HG02852 (cell line): ENCODE data around the gene KIDINS220.
A peak's percentile ranks its signal among the peaks of the same experiment; 100 is the strongest.

Experiments used
- ATAC-seq: cut with Tn5 transposase; IDR thresholded peaks from one replicate; pipeline ENCODE4 v1.9.1; 2021; ENCODE audit warnings: mild to moderate bottlenecking, moderate library complexity; ENCODE audit not compliant: unreplicated experiment

The KIDINS220 gene

DNA sequence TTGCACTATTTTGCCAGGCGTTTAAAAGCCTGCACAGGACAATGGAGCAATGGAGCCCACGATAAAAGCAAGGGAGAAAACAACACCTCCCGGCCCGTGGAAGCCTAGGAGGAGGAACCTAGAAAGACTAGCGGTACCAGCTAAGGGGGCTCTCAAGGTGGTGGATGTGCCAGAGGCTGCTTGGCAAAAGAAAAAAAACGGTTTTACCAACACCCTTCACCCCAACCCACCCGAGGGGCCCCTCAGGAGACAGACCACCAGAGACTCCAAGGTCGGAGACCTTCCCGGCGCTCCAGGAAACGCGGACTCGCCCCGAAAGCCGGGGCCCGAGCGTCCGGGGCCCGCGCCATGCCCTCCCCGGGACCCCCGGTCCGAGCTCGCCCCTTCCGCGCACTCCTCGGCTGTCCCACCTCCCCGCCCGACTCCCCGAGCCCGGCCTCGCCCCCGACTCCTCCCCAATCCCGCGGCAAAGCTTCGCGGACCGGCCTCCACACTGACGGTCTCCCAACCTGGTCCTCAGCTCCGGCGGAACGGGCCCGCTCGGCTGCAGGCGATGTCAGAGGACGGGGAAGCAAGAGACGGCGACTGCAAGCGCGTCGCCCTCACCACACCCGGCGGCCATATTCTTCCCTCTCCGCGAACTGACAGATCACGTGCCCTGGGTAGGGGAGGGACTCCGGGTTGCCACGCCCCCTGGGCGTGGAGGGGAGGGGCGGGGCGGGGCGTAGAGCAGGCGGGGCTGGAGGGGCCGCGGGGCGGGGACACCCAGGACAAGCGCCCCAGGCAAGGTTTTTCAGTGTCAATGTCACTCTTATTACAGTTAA lies at the start of gene KIDINS220:
Gene KIDINS220 (minus strand): TSS at position 643 of the 824 bp plus-strand sequence. CDS start 10,520 bp downstream, outside the sequence.
- ATAC-seq: peak; percentile 92

GRCh38 chr2:8886876-8887275 lies 49.5 kb upstream of the KIDINS220 start:
- ATAC-seq: no peak

GRCh38 chr2:8886202-8886518 lies 48.7 kb upstream of the KIDINS220 start:
- ATAC-seq: no peak

GRCh38 chr2:8885449-8886201 lies 48.2 kb upstream of the KIDINS220 start:
- no peak for ATAC-seq

- no peak for ATAC-seq
These were observed 47.4 kb upstream of the KIDINS220 start for GRCh38 chr2:8884812-8885211.

DNA sequence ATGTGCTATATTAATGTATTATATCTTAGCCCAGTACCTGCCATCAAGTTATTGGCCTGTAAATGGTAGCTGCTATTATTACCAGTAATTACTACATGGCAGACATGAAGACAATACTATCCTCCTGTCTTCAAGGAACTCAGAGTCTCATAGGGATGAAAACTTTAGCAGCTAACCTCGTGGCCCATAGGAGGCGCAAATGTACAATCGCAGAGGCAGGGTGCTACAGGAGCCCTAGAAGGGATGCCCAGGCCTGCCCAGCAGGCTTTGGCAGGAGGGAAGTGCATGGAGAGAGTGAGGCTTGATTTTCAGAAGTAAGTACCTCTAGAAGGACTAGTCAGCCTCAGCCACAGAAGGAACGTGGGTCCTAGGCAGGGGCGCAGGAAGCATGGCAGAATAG lies 44.7 kb upstream of the KIDINS220 start:
- no peak for ATAC-seq

- ATAC-seq: no peak
These were observed 40.5 kb upstream of the KIDINS220 start for GRCh38 chr2:8877894-8878293.

GRCh38 chr2:8877332-8877731 lies 39.9 kb upstream of the KIDINS220 start:
- no peak for ATAC-seq

- ATAC-seq: no peak
These were observed 39.2 kb upstream of the KIDINS220 start for GRCh38 chr2:8876628-8877027.

DNA sequence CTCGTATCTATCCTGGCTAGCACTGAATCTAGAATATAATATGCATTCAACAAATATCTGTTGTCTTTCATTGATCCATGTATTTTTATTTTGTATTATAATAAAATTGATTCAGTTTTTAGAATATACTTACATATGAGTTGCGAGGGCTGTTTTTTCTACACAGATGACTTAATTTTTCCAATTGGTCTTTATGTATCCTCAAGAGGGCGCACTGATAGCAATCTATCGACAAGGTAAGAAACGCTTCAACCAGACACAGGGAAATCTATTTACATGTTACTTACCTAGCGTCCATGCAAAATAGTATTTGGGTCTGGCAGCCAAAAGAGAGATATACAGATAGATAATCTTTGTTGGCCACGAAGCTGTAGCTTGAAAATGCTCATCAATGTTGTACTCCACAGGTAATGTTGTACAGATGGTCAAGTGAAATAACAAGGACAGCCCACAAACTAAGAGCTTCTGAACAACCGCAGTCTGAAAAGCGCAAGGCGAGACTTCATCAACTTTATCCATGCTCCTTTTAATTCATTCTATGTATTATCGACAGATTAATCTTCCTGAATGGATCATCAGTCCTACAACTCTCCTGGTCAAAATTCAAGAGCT lies 35.5 kb upstream of the KIDINS220 start:
- ATAC-seq: no peak

DNA sequence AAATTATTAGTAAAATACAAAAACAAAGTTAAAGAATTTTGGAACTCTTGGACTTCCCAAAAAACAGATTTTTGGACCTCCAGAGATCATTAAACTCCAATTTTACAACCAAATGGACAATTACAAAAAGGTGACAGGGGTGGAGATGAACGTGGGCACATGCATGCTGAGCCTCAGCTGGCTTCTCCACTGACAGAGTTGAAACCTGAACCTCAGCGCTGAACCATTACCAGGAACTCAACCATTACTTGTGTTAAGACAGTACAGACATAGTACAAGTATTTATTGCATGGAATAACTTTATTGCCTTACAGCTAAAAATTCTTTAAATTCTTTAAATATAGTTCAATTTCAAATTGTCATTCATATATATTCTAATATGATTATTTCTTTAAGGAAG lies 33.0 kb upstream of the KIDINS220 start:
- no peak for ATAC-seq

DNA sequence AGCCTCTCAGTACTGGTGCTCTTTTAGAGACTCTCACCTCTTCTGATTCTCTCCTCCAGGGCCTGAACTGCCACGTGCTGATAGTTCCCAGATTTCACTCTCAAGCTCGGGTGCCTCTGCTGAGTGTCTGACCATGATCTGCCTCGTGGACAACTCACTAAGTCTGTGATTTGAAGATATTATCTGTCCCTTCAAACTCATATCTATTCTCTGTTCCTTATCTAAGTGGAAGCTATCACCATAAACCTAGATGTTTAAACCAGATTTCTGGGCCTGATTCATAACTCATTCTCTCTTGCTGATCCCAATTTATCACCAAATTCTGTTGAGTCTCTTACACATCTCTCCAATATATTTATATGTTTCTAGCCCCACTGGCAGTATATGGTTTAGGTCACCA lies 29.9 kb upstream of the KIDINS220 start:
- no peak for ATAC-seq

DNA sequence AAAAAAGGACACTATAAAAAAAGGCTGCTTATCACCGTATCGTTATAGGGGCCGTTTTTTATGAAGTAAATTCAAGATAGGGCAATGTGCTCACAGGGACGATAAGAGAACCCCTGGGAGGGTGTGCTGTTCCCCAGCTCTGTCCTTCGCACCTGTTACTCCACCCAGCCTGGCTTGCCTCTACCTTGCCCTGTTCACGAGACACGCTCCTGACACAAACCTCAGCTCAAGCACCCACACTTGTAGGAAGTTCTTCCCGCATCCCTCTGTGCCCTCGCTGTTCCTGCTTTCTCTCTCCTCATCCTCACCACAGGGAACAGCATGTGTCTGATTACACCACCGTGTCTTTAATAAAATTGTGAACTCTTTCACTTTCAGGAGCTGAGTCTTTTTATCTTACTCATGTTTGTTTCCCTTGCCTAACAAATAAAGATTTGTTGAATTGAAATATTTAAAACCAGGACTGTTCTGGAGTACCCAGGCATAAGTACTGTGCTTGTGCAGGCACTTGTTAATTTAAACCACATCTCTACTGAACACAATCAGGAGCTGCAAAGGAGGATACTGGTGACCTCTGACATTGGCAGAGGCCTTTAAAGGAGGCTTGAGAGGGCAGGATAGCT lies 26.0 kb upstream of the KIDINS220 start:
- no peak for ATAC-seq

GRCh38 chr2:8862230-8862629 lies 24.8 kb upstream of the KIDINS220 start:
- no peak for ATAC-seq

- ATAC-seq: no peak
These were observed 24.4 kb upstream of the KIDINS220 start for GRCh38 chr2:8861797-8862196.

GRCh38 chr2:8860239-8860638 lies 22.8 kb upstream of the KIDINS220 start:
- ATAC-seq: no peak

DNA sequence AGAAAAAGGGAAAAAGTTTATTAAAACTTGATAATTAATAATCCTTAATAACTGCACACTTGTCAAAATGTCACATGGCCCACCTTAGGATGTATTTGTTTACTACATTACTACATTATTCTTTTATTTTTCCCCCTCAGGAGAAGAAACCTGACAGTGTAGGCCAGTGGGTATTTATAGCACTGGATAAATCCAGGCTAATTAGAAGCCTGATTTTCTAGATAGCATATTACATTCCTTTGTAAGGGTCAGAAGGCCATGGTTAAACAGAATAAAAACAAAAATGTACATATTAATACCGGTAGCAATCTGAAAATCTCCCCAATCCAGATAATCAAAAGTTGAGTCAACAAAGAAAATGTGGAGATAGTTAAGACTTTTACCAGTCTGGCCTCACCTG lies 21.5 kb upstream of the KIDINS220 start:
- no peak for ATAC-seq

DNA sequence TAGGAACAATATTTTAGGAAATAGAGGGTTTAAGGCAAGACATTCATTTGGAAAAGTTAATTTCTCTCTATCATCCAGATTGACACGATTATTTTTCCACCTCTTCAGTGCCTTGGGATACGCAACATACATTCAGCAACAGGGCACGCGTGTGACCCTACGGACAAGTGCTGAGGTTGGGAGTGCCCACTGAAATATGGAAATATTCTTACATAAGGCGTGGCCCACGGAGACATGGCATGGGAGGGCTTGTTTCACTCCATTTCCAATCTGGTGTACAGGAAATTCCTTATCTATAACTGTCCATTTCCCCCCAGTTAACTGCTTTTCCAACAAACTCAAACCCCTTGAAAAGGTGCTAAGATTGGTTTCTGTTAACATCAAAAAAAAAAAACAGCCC lies 20.9 kb upstream of the KIDINS220 start:
- no peak for ATAC-seq

GRCh38 chr2:8857709-8858108 lies 20.3 kb upstream of the KIDINS220 start:
- ATAC-seq: no peak

GRCh38 chr2:8856176-8856575 lies 18.8 kb upstream of the KIDINS220 start:
- no peak for ATAC-seq

GRCh38 chr2:8855010-8855409 lies 17.6 kb upstream of the KIDINS220 start:
- no peak for ATAC-seq
